GM18868 (cell line): ENCODE results near the gene SLC2A6.

Experiments
- ATAC-seq: cut with Tn5 transposase; IDR thresholded peaks from one replicate; pipeline ENCODE4 v1.9.1; 2021; ENCODE audit warnings: mild to moderate bottlenecking, moderate library complexity; ENCODE audit not compliant: unreplicated experiment

Gene SLC2A6

DNA sequence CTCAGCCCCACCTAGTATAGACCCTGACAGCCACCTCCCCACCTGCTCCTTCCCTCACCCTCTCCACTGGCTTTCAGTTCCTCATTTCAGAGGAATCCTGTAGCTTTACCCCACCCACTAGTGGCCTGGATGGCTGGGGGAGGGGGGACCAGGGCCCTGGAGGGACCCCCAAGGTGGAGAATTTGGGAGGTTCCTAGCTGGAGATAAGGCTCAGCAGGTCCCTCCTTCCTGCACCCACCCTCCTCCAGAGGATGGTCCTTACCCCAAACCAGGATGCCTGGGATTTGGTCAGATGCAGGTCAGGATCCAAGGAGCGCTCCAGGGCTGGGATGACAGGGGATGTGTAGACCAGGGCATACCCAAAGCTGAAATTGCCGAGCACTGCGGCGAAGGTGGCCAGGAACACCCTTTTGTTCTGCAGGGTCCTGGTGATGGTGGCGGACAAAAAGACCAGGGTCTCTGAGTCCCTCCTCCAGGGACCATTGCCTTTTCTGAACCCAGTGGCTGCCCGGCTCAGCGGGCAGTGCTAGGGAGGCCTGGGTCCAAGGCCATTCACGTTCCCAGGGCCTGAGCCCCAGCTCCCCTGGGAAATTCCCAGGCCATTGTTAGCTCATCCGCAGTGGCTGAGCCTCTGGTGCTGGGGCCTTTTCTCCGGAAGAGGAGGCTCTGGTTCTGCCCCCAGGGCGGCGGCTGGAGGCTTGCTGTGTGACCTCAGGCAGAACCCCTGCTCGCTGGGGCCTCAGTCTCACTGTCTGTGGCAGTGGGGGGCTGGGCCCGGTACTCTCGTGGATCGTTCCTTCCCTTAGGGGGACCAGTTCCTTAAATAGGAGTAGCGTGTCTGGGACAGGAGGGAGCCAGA, 678 bp downstream of the SLC2A6 start:
- peak; percentile 35 for ATAC-seq

- ATAC-seq, result no peak
Observed at GRCh38 chr9:133477461-133477860, 1.4 kb downstream of the SLC2A6 start.

DNA sequence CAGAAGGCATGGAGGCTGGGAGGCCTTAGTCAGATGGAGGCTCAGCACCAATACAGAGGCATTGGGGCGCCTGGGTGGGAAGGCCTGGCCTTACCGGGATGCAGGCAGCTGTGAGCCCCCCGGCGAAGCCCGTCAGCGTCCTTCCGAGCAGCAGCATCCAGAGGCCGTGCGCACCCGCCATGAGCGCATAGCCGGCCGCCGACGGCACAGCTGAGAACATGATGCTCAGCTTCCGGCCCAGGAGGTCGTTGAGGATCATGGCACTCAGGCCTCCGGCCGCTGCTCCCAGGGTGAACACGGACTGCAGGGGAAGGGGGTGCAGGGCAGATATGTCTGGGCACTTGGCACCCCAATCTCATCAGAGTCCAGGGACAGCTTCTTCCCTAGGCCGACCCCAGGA, 2.0 kb downstream of the SLC2A6 start:
- no peak for ATAC-seq

DNA sequence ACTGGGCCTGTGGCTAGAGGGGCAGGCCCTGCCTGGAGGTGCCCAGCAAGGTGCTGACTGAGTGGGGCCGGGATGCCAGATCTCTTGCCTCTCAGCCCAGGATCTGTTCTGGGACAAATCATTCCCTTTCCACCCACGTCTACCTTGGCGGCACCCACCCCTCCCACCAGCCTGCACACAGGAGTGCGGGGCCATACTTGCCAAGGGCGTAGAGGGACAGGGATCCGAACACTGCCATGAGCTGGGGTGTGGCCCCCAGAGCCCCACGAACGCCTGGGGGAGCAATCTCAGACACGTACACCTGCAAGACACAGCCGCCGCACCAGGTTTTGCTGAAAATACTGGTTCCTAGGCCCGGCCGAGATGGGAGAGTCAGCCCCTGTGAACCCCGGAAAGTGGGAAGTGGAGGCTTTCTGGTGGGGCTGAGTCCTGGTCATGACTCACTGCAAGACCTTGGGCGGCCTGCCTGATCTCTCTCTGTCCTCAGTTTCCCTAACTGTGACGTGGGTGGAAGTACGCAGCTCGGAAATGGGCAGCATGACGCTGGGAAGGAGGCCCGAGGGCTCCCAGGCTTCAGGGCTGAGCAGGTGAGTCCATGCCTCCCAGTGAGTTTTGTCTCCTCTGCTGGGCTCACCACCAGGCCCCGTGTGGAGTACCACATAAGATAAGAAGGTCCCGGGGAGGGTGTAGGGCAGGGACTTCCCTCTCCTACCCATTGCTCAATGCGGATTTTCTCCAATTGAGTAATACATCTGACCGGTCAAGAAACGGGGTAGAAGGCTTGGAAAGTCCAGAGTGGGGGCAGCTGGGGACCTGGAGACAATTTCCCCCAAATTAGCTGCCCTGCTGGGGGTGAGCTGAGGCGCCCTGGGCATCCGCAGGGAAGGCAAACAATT, 2.6 kb downstream of the SLC2A6 start:
- no peak for ATAC-seq

DNA sequence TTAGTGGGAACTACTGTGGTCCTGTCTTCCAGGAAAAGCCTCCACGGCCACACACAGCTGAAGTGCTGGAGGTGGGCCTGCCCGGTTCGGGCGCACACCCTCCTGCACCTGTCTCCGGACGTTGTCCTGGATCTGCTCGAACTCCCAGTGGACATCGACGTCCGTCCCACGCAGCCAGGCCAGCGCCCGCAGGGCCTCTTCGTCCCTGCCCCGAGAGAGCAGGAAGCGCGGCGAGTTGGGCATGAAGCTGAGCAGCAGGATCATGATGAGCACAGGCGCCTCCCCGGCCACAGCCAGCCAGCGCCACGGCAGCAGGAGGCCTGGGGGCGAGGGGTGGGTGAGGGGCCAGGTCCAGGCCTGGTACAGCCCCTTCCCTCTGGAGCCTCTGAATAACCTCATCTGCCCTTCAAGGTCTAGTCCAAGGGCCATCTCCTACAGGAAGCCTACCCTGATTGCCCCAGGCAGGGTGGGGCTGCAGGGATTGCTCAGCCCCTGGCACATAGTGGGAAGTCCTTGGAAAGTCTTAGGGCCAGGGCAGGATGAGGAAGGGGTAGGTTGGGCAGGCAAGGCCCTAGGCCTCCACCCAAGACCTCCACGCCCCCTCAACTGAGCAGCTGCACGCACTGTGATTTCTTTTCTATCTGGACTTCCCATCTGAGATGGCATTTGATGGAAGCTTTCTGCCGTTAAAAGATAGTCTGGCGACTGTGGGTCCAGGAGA, 3.4 kb downstream of the SLC2A6 start:
- ATAC-seq, result no peak

- ATAC-seq, result no peak
Observed at GRCh38 chr9:133474853-133475252, 4.0 kb downstream of the SLC2A6 start.

GRCh38 chr9:133474215-133474614, 4.7 kb downstream of the SLC2A6 start:
- ATAC-seq, result no peak

DNA sequence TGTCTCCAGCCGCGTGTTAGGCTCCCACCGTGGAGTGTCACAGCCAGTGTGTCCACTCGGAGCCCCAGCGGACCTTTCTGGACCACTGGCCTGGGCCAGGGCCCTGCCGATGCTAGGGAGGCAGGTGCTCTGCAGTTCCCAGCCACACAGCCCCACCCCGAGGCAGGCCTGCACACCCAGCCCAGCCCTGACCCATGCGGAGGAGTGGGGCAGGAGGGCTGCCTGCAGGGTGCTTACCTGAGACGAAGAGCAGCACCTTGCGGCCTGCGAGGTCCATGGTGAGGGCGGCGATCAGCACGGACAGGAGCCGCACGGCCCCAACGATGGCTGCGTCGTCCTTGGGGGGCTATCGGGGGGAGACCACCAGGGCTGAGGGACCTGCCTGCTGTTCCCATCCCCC, 5.2 kb downstream of the SLC2A6 start:
- no peak for ATAC-seq

- no peak for ATAC-seq
Observed at GRCh38 chr9:133472753-133473378, 6.0 kb downstream of the SLC2A6 start.

DNA sequence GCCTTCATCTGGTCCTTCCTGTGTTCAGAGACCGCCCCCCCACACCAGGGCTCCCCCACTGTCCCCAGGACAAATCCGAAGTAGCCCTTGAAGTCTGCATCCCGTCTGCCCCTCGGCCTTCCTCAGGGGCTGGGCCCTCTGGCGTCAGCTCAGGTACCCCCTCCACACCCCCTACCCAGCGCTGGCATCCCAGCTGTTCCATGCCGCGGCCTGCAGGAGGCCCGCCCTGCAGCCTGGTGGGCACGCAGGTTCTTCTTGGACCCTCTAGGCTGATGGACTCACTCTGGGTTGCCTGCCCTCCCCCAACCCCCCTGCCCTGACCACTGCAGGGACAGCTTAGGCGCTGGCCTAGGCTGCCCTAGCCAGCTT, 6.6 kb downstream of the SLC2A6 start:
- ATAC-seq, result no peak

GRCh38 chr9:133471551-133472276, 7.2 kb downstream of the SLC2A6 start:
- ATAC-seq, result no peak

- no peak for ATAC-seq
Observed at GRCh38 chr9:133470988-133471387, 7.9 kb downstream of the SLC2A6 start.

DNA sequence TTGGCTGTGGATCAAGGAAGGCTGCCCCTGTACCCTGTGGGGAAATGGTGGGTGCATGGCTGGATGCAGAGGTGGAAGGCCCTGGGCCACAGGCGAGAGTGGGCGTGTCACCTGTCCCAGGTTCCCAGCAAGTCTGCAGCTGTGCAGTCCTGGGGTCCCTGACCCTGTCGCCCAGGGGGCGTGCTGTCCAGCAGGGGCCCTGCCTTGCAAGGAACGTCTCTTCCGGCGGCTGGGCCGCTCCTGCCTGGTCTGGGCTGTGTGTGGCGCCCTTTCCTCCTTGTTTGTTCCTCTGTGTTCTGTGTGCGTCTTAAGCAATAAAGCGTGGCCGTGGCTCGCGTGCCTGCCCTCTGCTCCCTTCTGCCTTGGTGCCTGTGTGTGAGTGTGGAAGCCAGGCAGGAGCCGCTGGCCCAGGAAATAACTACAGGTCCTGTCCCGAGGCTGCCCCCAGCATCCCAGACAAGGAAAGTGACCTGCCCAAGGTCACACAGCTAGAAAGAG, 8.4 kb downstream of the SLC2A6 start:
- ATAC-seq, result no peak

GRCh38 chr9:133468777-133469421, 10.0 kb downstream of the SLC2A6 start:
- ATAC-seq, result no peak

DNA sequence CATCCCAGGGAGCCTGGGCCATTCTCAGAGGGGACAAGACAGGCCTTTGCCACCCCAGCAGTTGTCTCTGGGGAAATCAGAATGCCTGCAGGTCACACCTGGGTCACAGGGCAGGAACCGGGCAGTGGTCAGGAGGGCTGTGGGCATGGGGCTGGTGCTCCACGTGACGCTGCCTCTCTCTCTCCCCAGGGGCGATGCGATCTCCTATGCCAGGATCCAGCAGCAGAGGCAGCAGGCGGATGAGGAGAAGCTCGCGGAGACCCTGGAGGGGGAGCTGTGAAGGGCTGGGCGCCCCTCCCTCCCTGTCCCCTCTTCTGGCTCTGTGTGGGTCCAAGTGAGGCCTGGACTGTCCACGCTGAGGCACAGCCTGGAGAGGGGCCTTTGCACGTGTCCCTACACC, 10.5 kb downstream of the SLC2A6 start:
- ATAC-seq, result no peak

- ATAC-seq, result no peak
Observed at GRCh38 chr9:133467101-133467500, 11.8 kb downstream of the SLC2A6 start.

- ATAC-seq, result no peak
Observed at GRCh38 chr9:133465984-133466383, 12.9 kb downstream of the SLC2A6 start.

DNA sequence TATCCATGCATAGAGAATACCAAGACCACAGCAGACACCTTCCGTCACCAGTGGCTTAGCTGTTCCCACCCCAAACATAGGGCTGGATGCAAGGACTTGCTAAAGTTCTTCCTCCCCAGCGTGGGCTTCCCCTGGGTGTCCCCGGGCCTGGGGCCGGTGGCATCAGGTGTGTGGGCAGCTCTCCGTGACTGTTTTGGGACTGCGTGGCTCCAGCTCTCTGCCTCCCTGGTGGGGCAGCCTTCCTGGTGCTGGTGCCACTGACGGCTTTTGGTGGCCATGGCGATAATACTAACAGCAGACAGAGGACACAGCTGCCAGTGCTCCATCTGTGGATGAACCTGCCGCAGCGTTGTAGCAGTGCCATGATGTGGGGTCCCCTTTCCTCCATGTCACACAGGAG, 14.3 kb downstream of the SLC2A6 start:
- no peak for ATAC-seq

DNA sequence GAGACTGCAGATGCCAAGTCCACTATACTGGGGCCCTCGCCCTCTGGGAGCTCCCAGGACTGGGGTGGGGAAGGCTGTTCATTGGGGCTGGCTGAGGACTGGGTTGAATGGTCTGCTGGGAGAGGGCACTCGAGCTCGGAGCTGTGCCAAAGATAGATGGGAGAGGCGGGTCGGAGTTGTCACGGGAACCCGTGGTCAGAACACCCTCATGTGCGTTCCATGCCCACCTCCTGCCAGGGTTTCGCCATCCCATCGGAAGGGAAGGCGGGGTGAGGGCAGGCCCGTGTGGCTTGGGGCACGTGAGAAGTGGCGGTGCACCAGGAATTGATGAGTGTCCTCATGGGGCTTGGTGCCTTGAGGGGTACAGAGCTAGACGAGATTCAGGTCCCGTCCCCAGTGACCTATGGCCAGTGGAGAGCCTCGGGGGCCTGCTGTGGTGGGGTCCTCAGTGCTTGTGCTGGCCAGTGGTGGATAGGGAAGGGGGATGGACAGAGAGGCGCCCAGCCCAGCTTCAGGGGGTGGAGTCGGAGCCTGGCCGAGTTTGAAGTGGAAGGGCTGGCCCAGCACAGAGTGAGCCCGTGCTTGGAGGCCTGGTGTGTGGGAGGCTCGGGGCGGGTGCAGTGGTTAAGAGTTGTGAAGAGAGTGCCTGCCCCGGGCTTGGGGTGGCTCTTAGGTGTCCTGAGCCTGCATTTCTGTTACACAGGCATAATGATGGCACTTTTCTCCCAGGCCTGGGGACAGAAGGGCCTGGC, 14.9 kb downstream of the SLC2A6 start:
- ATAC-seq, result no peak
